HepG2 (cell line): ENCODE data around the gene APRT. TPM values are rescaled to one million over a fixed set of nuclear protein-coding genes. Genes with fewer than 3 reads are reported as not detected.

Experiments
- HHEX ChIP-seq: IDR thresholded peaks from 2 replicates; pipeline ENCODE4 v1.6.1; 2016; ENCODE audit warnings: control low read depth
- PHF5A ChIP-seq: IDR thresholded peaks from one replicate; pipeline ENCODE4 v1.6.1; 2018; ENCODE audit warnings: low read depth, missing genetic modification reagents; ENCODE audit not compliant: unreplicated experiment
- POLR2AphosphoS5 ChIP-seq: IDR thresholded peaks from 2 replicates; pipeline ENCODE4 v1.6.1; 2012; ENCODE audit warnings: low read depth, low read length
- RFX3 ChIP-seq: IDR thresholded peaks from 2 replicates; pipeline ENCODE4 v1.6.1; 2016; ENCODE audit warnings: missing biosample characterization, missing genetic modification reagents
- SIN3A ChIP-seq: IDR thresholded peaks from 2 replicates; pipeline ENCODE4 v1.6.1; 2011; ENCODE audit warnings: low read depth, mild to moderate bottlenecking, control low read depth, low read length, borderline replicate concordance
- SMYD3 ChIP-seq: sonication (generic); formaldehyde crosslinking; IDR thresholded peaks from 2 replicates; pipeline ENCODE4 v1.8.1; 2023; ENCODE audit warnings: mild to moderate bottlenecking, missing genetic modification reagents
- TEAD2 ChIP-seq: sonication (generic); formaldehyde crosslinking; IDR thresholded peaks from 2 replicates; pipeline ENCODE4 v1.9.0; 2021; ENCODE audit warnings: missing genetic modification reagents
- ZBTB42 ChIP-seq: sonication (generic); formaldehyde crosslinking; IDR thresholded peaks from 2 replicates; pipeline ENCODE4 v1.5.0; 2020; ENCODE audit warnings: mild to moderate bottlenecking, missing genetic modification reagents
- ZFY ChIP-seq: sonication (generic); formaldehyde crosslinking; IDR thresholded peaks from 2 replicates; pipeline ENCODE4 v1.4.0; 2020; ENCODE audit warnings: missing genetic modification reagents
- ZNF207 ChIP-seq: fragments of 450-650 bp; IDR thresholded peaks from 2 replicates; pipeline ENCODE4 v1.6.1; 2016; ENCODE audit warnings: antibody characterized with exemption, borderline replicate concordance
- ZNF256 ChIP-seq: sonication (generic); formaldehyde crosslinking; conservative IDR thresholded peaks from 2 replicates; pipeline ENCODE4 v1.4.0; 2020; ENCODE audit warnings: missing genetic modification reagents
- ZNF460 ChIP-seq: sonication (generic); formaldehyde crosslinking; IDR thresholded peaks from 2 replicates; pipeline ENCODE4 v1.5.1; 2020; ENCODE audit warnings: missing genetic modification reagents, mild to moderate bottlenecking, borderline replicate concordance
- ZNF768 ChIP-seq: sonication (generic); formaldehyde crosslinking; IDR thresholded peaks from 2 replicates; pipeline ENCODE4 v1.4.0; 2020; ENCODE audit warnings: missing genetic modification reagents
- ZNF790 ChIP-seq: sonication (generic); formaldehyde crosslinking; IDR thresholded peaks from 2 replicates; pipeline ENCODE4 v1.8.0; 2022; ENCODE audit warnings: missing genetic modification reagents, mild to moderate bottlenecking, borderline replicate concordance
- polyA plus RNA-seq, 8 experiments: library from polyadenylated mRNA; depleted of rRNA in 3 of 8; stranded (reverse) in 7 of 8; unstranded in 1 of 8; fragments of >200 nt; fragmentation: Illumina TruSeq in 4 of 8; extraction: Trizol in 4 of 8; gene quantifications; 2 replicates each; pipeline versions ENCODE4 v1.2.1 to v1.2.3, GENCODE V29; 2011 to 2016; ENCODE audit warnings: low read depth in 4 of 8, missing spikeins in 1 of 8, mixed read lengths in 1 of 8; ENCODE audit not compliant: insufficient read depth in 1 of 8
- total RNA-seq, 5 experiments: library from RNA; depleted of rRNA; stranded (reverse); fragments of >200 nt; fragmentation: Illumina TruSeq; extraction: Trizol; gene quantifications; 2 replicates each; pipeline ENCODE4 v1.2.3, GENCODE V29; 2016; ENCODE audit warnings: low read depth in 1 of 5
- TF ChIP-seq, protein P1 (sequence below), 2 experiments: fragments of 450-650 bp in 1 of 2; sonication (generic) in 1 of 2; formaldehyde crosslinking in 1 of 2; IDR thresholded peaks; 2 replicates each; pipeline versions ENCODE4 v1.6.1 to v1.8.0; 2016 to 2022; ENCODE audit warnings: antibody characterized with exemption in 1 of 2, mild to moderate bottlenecking in 1 of 2, missing genetic modification reagents in 1 of 2
- TF ChIP-seq, protein P2 (sequence below): sonication (generic); formaldehyde crosslinking; IDR thresholded peaks from 2 replicates; pipeline ENCODE4 v1.5.0; 2020; ENCODE audit warnings: missing genetic modification reagents
- TF ChIP-seq, protein P3 (sequence below): sonication (generic); formaldehyde crosslinking; IDR thresholded peaks from 2 replicates; pipeline ENCODE4 v1.9.0; 2022; ENCODE audit warnings: low read depth, missing genetic modification reagents

APRT gene
- total and polyA plus RNA-seq, 2 of the 13 experiments (the other 11 are each of a cell fraction or from before 2014, with no cell fraction given): 155 to 242 TPM

DNA sequence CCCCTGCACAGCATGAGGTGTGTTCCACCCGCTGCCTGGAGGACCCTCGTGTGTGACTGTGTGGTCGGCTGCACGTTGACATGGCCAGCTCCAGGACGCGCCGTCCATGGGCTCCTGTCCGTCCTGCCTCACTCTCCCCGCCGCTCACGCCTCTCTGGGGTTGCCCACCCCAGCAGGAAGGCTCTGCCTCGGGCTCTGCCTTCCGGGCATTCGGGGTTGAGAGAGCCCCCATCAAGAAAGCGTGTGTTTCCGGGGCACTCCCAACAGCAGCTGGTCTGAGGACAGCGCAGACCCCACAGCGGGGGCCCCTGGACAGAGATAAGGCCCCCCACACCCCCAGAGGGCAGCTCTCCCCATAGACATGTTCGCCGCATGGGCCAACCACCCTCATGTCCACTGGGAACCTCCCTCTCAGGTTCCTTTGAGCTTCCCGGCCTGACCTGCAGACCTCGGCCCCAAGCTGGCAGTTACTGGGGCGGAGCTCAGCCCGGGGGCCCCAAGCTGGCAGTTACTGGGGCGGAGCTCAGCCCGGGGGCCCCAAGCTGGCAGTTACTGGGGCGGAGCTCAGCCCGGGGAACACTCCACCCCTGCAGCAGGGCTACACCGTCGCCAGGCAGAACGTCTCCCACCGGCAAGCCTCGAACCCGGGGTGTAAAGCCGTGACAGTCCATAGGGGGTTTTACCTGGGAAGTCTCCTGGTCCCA is 18.3 kb downstream of the APRT start (continued):
- TF ChIP-seq, protein P1, sequence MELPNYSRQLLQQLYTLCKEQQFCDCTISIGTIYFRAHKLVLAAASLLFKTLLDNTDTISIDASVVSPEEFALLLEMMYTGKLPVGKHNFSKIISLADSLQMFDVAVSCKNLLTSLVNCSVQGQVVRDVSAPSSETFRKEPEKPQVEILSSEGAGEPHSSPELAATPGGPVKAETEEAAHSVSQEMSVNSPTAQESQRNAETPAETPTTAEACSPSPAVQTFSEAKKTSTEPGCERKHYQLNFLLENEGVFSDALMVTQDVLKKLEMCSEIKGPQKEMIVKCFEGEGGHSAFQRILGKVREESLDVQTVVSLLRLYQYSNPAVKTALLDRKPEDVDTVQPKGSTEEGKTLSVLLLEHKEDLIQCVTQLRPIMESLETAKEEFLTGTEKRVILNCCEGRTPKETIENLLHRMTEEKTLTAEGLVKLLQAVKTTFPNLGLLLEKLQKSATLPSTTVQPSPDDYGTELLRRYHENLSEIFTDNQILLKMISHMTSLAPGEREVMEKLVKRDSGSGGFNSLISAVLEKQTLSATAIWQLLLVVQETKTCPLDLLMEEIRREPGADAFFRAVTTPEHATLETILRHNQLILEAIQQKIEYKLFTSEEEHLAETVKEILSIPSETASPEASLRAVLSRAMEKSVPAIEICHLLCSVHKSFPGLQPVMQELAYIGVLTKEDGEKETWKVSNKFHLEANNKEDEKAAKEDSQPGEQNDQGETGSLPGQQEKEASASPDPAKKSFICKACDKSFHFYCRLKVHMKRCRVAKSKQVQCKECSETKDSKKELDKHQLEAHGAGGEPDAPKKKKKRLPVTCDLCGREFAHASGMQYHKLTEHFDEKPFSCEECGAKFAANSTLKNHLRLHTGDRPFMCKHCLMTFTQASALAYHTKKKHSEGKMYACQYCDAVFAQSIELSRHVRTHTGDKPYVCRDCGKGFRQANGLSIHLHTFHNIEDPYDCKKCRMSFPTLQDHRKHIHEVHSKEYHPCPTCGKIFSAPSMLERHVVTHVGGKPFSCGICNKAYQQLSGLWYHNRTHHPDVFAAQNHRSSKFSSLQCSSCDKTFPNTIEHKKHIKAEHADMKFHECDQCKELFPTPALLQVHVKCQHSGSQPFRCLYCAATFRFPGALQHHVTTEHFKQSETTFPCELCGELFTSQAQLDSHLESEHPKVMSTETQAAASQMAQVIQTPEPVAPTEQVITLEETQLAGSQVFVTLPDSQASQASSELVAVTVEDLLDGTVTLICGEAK (IDR thresholded peaks at IDR 0.05): no peak
- TF ChIP-seq, protein P1 (CRISPR knock-in tag; IDR thresholded peaks at IDR 0.05): no peak
- TF ChIP-seq, protein P2, sequence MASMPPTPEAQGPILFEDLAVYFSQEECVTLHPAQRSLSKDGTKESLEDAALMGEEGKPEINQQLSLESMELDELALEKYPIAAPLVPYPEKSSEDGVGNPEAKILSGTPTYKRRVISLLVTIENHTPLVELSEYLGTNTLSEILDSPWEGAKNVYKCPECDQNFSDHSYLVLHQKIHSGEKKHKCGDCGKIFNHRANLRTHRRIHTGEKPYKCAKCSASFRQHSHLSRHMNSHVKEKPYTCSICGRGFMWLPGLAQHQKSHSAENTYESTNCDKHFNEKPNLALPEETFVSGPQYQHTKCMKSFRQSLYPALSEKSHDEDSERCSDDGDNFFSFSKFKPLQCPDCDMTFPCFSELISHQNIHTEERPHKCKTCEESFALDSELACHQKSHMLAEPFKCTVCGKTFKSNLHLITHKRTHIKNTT (CRISPR knock-in tag): no peak
- no peak for TF ChIP-seq PHF5A (CRISPR knock-in tag)
- TF ChIP-seq RFX3 (CRISPR knock-in tag): no peak
- 0 out of 2 replicates have a peak, but pooled peaks have one; percentile 24 for TF ChIP-seq POLR2AphosphoS5
- TF ChIP-seq ZNF768 (CRISPR knock-in tag): no peak
- no peak for TF ChIP-seq ZNF790 (CRISPR knock-in tag)
- no peak for TF ChIP-seq SIN3A
- TF ChIP-seq HHEX (CRISPR knock-in tag): no peak
- TF ChIP-seq, protein P3, sequence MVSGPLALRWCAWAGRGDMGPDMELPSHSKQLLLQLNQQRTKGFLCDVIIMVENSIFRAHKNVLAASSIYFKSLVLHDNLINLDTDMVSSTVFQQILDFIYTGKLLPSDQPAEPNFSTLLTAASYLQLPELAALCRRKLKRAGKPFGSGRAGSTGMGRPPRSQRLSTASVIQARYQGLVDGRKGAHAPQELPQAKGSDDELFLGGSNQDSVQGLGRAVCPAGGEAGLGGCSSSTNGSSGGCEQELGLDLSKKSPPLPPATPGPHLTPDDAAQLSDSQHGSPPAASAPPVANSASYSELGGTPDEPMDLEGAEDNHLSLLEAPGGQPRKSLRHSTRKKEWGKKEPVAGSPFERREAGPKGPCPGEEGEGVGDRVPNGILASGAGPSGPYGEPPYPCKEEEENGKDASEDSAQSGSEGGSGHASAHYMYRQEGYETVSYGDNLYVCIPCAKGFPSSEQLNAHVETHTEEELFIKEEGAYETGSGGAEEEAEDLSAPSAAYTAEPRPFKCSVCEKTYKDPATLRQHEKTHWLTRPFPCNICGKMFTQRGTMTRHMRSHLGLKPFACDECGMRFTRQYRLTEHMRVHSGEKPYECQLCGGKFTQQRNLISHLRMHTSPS (CRISPR knock-in tag): peak; percentile 98
- peak; percentile 18; the same call in 1 of the 2 replicates for TF ChIP-seq ZNF460 (CRISPR knock-in tag)
- peak; percentile 21; the same call in 1 of the 2 replicates for TF ChIP-seq ZFY (CRISPR knock-in tag)
- no peak for TF ChIP-seq ZBTB42 (CRISPR knock-in tag)
- TF ChIP-seq SMYD3 (CRISPR knock-in tag): no peak
- TF ChIP-seq ZNF207: no peak
- TF ChIP-seq ZNF256 (CRISPR knock-in tag): no peak
- TF ChIP-seq TEAD2: no peak
